Stimulated activated CD4-positive, alpha-beta T cell treated with anti-CD3 and anti-CD28 coated beads, Interleukin-2, amount 100 ng/mL, for 24 hours (primary cell): ENCODE data around the gene OR4K2.
"Not testable (repeated sequence)": the region's sequence is repeated elsewhere in the genome, so short reads cannot be mapped to it uniquely, and the experiment has no call there.

Experiments
- DNase-seq, 2 donors: peaks; one replicate each; pipeline ENCODE4 v3.0.0-alpha.2; 2020

The OR4K2 gene

DNA sequence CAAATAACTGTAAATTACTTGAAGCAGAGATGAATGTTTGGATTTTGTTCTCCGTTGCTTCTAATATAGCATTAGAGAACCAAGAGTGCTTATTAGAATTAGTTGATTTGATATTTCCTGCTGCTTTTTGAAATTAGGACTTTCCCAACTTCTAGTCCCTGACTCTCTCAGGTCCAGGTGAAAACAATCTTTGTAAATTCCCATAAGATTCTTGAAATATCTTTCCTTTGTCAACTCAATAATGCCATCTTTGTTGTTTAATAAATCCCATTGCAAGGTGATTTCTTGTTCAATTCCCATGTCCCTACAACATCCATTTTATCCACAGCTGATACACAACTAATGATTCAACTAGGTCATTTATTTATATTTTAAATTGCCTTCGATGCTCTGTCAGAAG, at the start of gene OR4K2:
OR4K2 (plus strand) TSS at position 301 of the 400 bp plus-strand sequence. CDS start 1,126 bp downstream, outside the sequence.
- no peak for DNase-seq

- DNase-seq, result not testable (repeated sequence)
These were observed 47.2 kb upstream of the OR4K2 start for GRCh38 chr14:19827626-19828244.

DNA sequence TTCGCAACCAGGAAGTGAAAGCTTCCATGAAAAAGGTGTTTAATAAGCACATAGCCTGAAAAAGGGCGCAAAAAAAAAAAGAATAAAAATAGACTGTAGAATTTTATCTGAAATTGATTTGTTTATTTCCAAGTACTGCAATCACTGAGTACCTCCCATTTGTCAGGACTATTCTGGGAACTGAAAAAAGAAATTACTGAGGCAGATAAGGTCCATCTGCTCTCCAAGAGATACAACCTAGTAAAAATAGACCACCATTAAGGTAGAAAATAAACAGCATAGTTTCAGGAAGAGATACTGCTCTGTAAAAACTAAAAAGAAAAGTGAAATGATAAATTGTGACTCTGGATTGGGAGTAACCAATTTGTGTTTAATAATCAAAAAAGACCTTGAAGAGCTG, 46.6 kb upstream of the OR4K2 start:
- no peak for DNase-seq

DNA sequence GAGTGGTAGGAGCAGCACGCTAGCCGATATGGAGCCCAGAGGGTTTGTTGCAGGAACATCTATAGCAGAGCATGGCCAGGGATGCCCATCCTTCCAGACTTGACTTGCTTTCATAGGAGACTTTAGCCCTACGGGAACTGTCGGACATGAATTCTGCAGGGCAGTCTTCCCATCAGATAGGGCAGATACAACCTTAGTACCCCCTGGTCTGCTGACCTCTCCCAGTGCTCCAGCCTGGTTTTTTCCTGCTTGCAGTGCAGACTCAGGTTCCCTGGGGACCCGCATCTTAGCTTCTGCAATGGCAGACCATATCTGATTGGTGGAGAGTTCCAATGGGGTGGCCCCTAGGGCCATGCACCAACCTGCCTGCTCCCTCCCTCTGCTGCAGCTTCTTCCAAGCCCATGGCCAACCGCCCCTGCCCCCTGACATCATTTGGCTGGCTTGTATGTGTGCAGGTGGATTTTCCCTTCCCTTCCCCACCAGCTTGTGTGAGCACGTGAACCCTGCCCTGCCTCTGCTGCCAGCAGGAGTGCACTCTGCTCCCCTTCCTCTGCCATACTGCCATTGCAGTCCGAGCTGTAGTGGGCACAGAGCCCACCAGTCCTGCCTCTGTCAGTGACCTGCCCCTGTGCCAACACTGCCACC, 40.6 kb upstream of the OR4K2 start:
- not testable (repeated sequence) for DNase-seq

GRCh38 chr14:19838433-19838832, 36.5 kb upstream of the OR4K2 start:
- no peak for DNase-seq

DNA sequence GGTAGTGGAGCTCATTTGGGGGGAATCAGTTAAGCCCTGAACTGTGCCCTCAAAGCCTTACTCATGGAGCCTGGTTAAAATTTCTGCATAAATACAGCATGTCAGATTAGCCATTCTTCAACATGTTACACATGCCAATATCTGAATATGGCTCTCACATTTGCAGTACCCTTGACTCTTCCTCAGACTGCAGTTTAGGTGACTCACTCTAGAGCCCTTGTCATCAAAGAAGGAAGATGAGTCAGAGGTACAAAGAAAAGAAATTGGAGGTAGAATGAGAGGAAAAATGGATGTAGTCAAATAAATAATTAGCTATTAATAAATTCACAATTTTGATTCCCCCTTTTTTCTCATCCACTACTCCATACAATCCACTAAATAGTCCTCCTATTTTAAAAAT, 23.6 kb upstream of the OR4K2 start:
- no peak for DNase-seq

GRCh38 chr14:19866061-19866669, 8.8 kb upstream of the OR4K2 start:
- DNase-seq, result not testable (repeated sequence)

DNA sequence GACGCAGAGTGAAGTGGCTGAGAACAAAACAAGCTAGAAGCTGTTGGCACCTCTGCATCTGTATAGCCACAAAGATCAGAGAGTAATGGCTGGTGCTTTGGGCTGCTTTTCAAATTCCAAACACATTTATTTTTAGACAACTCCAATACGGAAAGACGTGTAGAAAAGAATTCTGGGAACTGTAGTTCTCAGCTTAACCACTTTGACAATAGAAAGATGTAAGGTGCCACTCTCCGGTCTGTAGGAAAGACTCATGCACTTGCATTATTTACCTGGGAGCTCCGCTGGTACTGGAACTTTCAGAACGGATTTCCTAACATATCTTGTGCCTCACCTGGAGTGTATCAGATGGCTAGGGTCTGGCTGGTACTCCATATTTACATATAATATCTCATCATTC, 1.8 kb upstream of the OR4K2 start:
- no peak for DNase-seq

GRCh38 chr14:19878029-19878642, 3.2 kb downstream of the OR4K2 start:
- no peak for DNase-seq

DNA sequence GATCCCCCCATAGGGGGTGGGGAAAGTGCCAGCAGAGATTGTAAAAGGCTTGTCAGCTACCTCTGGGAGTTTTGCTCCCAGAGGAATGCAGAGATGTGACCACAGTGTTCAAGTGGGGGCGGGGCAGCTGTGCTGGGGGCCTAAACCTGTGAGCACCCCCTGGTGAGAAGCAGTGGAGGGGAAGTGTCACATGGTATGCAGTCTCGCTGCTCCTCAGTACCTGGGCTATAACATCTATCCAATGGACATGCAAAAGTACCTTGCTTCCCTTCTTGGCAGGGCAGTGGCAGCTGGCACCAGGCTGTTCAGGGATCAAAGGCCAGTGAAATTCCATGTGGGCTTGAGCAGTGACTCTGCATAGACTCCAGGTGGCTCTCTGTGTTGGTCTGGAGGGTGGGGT, 20.3 kb downstream of the OR4K2 start:
- no peak for DNase-seq

DNA sequence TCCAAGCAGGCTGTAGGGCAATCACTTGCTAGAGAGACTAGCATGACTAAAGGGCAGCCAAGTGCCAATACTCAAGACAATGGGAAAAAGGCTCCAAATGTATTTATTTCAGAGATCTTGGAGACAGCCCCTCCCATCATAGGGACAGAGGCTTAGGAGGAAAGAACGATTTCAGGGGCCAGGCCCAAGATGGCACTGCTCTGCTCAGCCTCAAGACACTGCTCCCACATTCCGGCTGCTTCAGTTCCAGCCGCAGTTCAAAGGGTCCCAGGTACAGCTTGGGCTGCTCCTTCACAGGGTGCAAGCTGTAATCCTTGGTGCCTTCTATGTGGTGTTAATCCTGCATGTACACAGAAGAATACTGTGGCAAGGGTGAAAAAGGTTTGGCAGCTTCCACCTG, 26.1 kb downstream of the OR4K2 start:
- no peak for DNase-seq

DNA sequence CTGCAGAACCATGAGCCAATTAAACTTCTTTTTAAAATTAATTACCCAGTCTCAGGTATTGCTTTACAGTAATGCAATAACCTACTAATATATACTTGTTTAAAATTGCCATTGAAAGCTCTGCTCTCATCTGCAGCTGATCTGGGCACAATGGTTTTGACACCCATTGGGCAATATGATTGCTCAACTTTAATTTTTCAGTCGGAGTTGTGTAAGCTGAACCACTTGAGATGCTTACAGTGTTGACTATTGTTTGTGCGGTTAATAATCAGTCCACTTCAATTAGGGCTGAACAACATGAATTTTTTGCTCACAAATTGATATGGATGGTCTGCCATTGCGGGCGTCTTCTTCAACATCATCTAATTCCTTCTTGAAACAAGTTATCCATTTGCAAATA, 27.5 kb downstream of the OR4K2 start:
- no peak for DNase-seq

GRCh38 chr14:19906665-19907064, 31.7 kb downstream of the OR4K2 start:
- DNase-seq, result no peak

DNA sequence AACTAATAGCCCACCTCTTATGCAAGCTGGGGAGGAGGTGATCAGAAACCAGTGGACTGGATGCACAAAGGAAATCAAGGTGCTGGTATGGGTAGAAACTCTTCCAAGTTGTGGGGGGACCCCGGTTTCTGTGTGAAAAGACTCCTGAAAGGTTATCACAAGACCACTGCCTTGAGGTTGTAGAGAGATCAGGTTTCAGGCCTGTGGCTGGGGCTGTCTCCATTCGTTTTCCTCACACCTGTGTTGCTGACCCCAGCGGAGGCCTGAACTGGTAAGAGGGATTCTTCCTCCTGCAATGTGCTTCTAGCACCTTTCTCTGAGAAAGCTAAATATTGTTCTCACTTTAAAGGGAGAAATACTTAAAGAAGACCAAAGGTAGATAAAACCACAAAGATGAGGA, 36.2 kb downstream of the OR4K2 start:
- no peak for DNase-seq

DNA sequence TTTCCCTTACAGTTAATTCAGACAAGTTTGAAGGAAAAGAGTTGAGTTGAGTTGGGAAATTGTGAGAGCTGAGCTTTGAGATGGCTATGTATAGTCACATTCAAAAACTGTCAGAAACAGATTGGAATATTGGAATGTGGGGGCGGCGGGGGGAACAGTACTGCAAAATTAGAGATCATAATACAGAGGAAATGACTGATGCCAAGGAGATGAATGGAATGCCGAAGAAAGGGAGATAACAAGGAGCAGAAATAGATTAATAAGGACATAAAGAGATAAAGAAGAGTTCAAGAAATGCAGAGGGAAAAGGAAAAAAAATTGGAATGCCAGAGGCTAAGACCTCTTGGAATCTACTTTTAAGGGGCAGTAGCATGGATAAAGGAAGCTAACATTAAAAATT, 42.3 kb downstream of the OR4K2 start:
- DNase-seq, result no peak

DNA sequence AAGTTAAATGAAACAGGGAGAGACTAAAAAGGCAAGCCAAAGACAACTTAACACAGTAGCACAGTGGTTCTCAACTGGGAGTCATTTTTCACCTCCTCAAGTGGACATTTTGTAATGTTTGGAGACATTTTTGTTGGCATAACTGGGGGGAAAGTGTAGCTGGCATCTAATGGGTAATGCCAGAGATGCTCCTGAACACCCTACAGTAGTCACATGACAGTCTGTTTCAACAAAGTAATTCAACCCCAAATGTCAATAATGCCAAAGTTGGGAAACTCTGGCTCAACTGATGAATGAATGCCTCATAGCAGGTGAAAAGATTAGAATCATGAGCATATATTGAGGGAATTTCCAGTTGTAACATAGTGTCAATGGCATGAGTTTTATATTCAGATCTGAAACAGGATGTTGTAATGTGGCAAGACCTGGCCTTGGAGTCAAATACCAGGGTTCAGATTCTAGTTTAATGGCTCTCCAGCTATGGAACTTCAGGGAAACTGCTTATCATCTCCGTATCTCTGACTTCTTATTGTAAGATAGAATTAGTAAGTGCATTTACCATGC, 43.1 kb downstream of the OR4K2 start:
- DNase-seq, result no peak

GRCh38 chr14:19918553-19919264, 43.8 kb downstream of the OR4K2 start:
- DNase-seq, result no peak

DNA sequence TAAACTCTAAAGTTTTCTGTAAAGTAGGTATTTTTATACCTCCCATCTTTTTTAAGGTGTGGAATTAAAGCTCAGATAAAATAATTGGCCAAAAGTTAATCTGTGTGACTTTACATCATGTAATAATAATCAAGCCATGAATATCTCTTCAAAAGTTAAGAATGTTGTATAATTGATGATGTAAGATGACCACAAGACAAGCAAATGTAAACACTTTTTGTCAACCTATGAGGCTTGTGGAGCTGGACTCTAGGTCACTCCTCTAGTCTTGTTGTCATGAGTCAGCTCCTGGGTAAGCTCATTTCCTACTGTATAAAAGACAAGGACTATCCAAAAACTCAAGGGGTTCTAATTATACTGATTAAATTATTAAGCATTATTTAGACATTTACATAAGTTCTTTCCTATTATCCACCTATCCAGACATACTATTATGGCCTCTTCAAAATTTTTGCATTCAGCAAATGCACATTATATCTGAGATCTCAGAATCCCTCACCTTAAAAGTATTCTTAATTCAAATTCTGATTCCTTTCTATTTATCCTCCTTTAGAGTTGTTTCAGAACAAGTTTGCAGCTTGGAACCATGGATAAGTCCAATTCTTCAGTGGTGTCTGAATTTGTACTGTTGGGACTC, 45.2 kb downstream of the OR4K2 start, which contains the start of gene OR4K5:
OR4K5 (plus strand) TSS at position 587 of the 637 bp plus-strand sequence; CDS start at position 587, 0 bp downstream.
- DNase-seq, result no peak

DNA sequence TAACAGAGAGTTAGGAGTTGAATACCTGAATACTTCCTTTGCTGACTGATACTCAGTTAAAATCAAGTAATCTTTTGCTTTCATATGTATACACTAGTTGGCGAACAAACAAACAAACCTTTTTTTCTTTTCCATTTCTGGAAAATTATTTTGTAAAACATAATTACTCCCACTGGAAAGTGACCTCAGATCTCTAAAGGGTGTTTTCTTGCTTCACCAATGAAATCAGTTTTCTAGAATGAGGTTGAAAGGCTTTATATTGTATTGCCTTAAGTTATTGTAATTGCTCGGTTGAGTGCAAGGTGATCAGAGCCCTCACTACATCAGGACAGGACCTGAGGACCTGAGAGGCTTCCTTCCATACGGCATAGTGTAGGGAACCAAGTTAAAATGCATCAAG, 55.7 kb downstream of the OR4K2 start, which contains the start of gene OR4K1:
OR4K1 (plus strand) TSS at position 301 of the 400 bp plus-strand sequence. CDS start 4,750 bp downstream, outside the sequence.
- DNase-seq, result no peak
